Coronary artery (tissue), 2 donors: ENCODE measurements around the gene SACM1L.

Source experiments
- DNase-seq: peaks from one replicate; pipeline ENCODE4 v3.0.0-alpha.2; 2017; ENCODE audit warnings: low spot score
- H3K27ac ChIP-seq, 2 donors: fragments of 200-600 bp; sonication (generic); one replicate each; pipeline ENCODE4 v1.5.1; 2016 to 2019
- H3K4me3 ChIP-seq: fragments of 200-600 bp; sonication (generic); 2 replicates; pipeline ENCODE4 v1.5.1; 2016; ENCODE audit warnings: mild to moderate bottlenecking, moderate library complexity
- CTCF ChIP-seq: fragments of 200-600 bp; sonication (generic); IDR thresholded peaks from one replicate; pipeline ENCODE4 v1.5.1; 2019; ENCODE audit warnings: antibody characterized with exemption

Gene SACM1L

GRCh38 chr3:45705839-45706808 lies 16.9 kb downstream of the SACM1L start:
- Histone ChIP-seq H3K4me3 (no peak overlapping the region), H3K27ac (no peak overlapping the region)
- no peak for TF ChIP-seq CTCF
- DNase-seq, result no peak

DNA sequence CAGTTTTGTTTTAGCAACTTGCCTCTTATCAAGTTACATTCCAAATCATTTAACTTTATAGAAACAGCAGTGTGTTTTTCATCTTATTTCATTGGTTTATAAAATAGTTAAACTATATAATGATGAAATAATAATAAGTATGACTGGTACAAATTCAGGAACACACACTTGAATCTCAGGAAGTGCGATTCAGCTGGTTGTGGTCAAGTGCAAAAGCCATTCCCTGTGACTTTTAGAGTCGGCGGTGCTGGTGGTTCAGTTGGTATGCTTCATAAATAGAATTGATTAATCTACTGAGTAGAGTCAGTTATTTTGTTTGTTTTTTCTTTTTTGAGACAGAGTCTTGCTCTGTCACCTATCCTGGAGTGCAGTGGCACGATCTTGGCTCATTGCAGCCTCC lies 22.7 kb downstream of the SACM1L start:
- no peak for DNase-seq
- Histone ChIP-seq H3K27ac (no peak overlapping the region), H3K4me3 (no peak overlapping the region)
- TF ChIP-seq CTCF, result no peak

GRCh38 chr3:45712434-45713110 lies 23.4 kb downstream of the SACM1L start:
- DNase-seq, result no peak
- Histone ChIP-seq H3K4me3 (no peak overlapping the region), H3K27ac (no peak overlapping the region)
- TF ChIP-seq CTCF, result no peak

DNA sequence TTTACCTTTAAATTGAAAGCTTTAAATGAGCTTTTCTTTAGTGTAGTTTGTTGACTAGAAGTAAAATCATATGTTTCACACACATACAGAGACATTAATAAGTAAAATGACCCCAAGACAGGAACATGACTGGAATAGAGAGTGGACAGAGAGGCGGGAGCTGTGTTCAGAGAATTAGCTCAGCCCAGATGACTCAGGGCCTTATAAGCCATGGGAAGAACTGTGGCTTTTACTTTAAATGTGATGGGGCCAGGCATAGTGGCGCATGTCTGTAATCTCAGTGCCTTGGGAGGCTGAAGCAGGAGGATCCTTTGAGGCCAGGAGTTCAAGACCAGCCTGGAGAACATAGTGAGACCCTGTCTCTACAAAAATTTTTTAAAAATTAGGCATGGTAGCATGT lies 26.7 kb downstream of the SACM1L start:
- no peak overlapping the region for H3K4me3 ChIP-seq
- DNase-seq, result no peak
- H3K27ac ChIP-seq, result no peak overlapping the region
- no peak for TF ChIP-seq CTCF

DNA sequence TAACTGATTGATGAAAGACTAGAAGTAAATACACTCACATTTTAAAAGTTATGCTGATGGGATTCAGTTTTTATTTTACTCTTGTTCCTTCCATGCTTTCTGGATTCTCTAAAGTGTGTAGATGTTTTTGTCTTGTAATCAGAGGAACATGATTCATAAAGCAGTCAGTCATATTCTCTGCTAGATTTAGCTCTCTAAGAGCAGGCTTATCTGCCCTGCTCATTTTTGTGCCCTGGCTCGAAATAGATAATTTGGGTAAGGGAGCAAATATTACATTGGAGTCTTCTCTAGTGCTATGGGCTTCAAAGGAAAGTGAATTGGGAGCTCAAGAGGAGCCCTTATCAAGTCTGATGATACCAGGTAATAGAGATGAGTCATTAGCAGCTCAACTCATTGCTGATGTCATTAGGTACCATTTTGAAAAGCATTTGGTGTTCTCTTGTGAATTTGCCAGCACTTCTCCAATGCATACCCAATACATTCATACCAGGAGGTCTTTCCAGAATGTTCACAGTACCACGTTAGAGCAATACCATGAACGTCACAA lies 27.7 kb downstream of the SACM1L start:
- no peak for DNase-seq
- H3K27ac ChIP-seq, result no peak overlapping the region
- no peak overlapping the region for H3K4me3 ChIP-seq
- TF ChIP-seq CTCF, result no peak

- TF ChIP-seq CTCF, result no peak
- Histone ChIP-seq H3K27ac (no peak overlapping the region), H3K4me3 (no peak overlapping the region)
- no peak for DNase-seq
Measured at GRCh38 chr3:45719655-45720487, 30.7 kb downstream of the SACM1L start.
